Coronary artery (tissue), 2 donors: ENCODE results near the gene R3HDM2.

Experiments
- DNase-seq: peaks from one replicate; pipeline ENCODE4 v3.0.0-alpha.2; 2017; ENCODE audit warnings: low spot score
- H3K27ac ChIP-seq, 2 donors: fragments of 200-600 bp; sonication (generic); one replicate each; pipeline ENCODE4 v1.5.1; 2016 to 2019
- H3K4me3 ChIP-seq: fragments of 200-600 bp; sonication (generic); 2 replicates; pipeline ENCODE4 v1.5.1; 2016; ENCODE audit warnings: mild to moderate bottlenecking, moderate library complexity
- CTCF ChIP-seq: fragments of 200-600 bp; sonication (generic); IDR thresholded peaks from one replicate; pipeline ENCODE4 v1.5.1; 2019; ENCODE audit warnings: antibody characterized with exemption

R3HDM2 gene

DNA sequence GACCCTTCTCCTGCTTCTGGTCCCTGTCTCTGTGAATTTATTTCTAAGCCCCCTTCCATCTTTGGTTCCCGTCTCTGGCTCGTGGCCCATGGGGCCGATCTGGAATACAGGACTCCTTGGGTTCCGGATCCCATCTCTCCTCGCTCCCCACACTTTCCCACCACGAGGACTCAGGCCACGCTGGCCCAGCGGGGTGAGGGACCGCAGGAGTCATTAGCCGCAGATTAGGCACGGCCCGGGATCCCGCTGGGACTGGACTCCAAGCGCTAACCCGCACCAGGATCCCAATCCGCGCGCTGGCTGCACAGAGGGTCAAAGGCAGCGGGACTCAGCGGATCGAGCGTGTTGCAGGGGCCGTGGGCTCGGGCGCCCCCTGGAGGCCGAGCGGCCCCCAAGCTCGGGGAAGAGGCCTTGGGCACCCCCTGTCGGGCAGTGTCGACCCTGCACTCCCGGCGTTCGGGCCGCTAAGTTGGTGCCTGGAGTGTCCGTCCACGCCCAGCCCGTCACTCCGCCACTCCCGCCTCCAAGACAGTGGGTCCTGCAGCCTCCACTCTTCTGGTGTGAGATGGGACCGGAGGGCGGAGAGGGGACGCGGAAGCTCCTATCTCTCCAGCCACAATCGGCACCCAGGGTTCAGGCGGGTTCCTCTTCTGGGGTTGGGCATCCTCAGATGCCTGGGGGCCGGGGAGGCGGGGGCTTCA is 191.8 kb downstream of the R3HDM2 start:
- peak; percentile 100 for TF ChIP-seq CTCF
- peak overlapping the region; percentile 68 for H3K4me3 ChIP-seq
- peak; percentile 90 for DNase-seq
- peak overlapping the region in 1 of 2 donors; percentile 87 for H3K27ac ChIP-seq

GRCh38 chr12:57237932-57238853 is 192.7 kb downstream of the R3HDM2 start:
- DNase-seq: peak; percentile 76
- peak overlapping the region in 1 of 2 donors; percentile 87 for H3K27ac ChIP-seq
- TF ChIP-seq CTCF: no peak
- peak overlapping the region; percentile 68 for H3K4me3 ChIP-seq

- Histone ChIP-seq H3K27ac (peak overlapping the region in 1 of 2 donors; percentile 87), H3K4me3 (peak overlapping the region; percentile 68)
- DNase-seq: no peak
- no peak for TF ChIP-seq CTCF
Observed at GRCh38 chr12:57237596-57237931, 193.3 kb downstream of the R3HDM2 start.

- TF ChIP-seq CTCF: no peak
- peak overlapping the region in 1 of 2 donors; percentile 87 for H3K27ac ChIP-seq
- peak overlapping the region; percentile 55 for H3K4me3 ChIP-seq
- DNase-seq: no peak
Observed at GRCh38 chr12:57236925-57237595, 193.8 kb downstream of the R3HDM2 start.

- H3K4me3 ChIP-seq: peak overlapping the region; percentile 55
- TF ChIP-seq CTCF: no peak
- DNase-seq: no peak
- peak overlapping the region; percentile 58 to 87 for H3K27ac ChIP-seq
Observed at GRCh38 chr12:57236201-57236924, 194.5 kb downstream of the R3HDM2 start.

DNA sequence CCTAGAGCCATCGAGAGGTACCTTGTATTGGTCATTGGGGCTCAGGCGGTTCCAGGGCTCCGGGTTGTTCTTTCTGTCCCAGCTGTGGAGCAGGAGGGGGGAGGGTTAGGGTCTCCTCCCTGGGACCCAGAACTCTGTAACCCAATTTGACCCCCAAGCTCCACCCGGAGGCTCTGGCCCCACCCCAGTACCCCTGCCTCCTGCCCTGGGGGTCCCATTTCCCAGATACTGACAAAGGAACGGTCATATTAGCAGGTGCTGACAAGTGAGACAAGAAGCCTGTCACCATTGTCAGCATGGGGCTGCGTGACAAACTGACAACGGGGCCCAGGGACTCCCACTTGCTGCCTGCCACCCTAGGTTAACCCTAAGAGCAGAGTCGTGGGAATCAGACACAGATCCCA is 195.1 kb downstream of the R3HDM2 start:
- DNase-seq: no peak
- H3K27ac ChIP-seq: peak overlapping the region; percentile 58 to 87
- TF ChIP-seq CTCF: no peak
- peak overlapping the region; percentile 55 for H3K4me3 ChIP-seq
